CD14-positive monocyte (primary cell): ENCODE data around the gene ITM2B. TPM values are rescaled to one million over a fixed set of nuclear protein-coding genes. Genes with fewer than 3 reads are reported as not detected.
A peak's percentile ranks its signal among the peaks of the same experiment; 100 is the strongest.

Experiments used
- DNase-seq, 3 donors: peaks; one replicate each; pipeline ENCODE4 v3.0.0-alpha.2; 2011 to 2022
- H2AFZ ChIP-seq: 2 replicates; pipeline ENCODE4 v1.6.0; 2012; ENCODE audit warnings: mild to moderate bottlenecking, low read depth, low read length, inconsistent platforms; ENCODE audit not compliant: insufficient read depth, poor library complexity, severe bottlenecking
- H3K27ac ChIP-seq, 2 donors: 1 replicate in 1 of 2; 2 replicates in 1 of 2; pipeline ENCODE4 v1.5.1; 2012 to 2013; ENCODE audit warnings: low read length in 2 of 2, control low read depth in 1 of 2, inconsistent platforms in 1 of 2, low read depth in 1 of 2, mild to moderate bottlenecking in 1 of 2
- H3K27me3 ChIP-seq, 2 donors: one replicate each; pipeline versions ENCODE4 v1.6.0 to v1.6.1; 2011 to 2013; ENCODE audit warnings: low read length in 2 of 2; ENCODE audit not compliant: control insufficient read depth in 2 of 2, insufficient read depth in 2 of 2
- H3K36me3 ChIP-seq, 2 donors: replicated peaks in 1 of 2; 1 replicate in 1 of 2; 2 replicates in 1 of 2; pipeline versions ENCODE4 v1.5.1 to v1.6.1; 2012 to 2013; ENCODE audit warnings: low read length in 2 of 2, control low read depth in 1 of 2, inconsistent platforms in 1 of 2, mild to moderate bottlenecking in 1 of 2; ENCODE audit not compliant: insufficient read depth in 2 of 2, control insufficient read depth in 1 of 2
- H3K4me1 ChIP-seq, 2 donors: 1 replicate in 1 of 2; 2 replicates in 1 of 2; pipeline versions ENCODE4 v1.5.1 to v1.6.1; 2012 to 2013; ENCODE audit warnings: low read length in 2 of 2, control low read depth in 1 of 2, inconsistent platforms in 1 of 2, mild to moderate bottlenecking in 1 of 2, moderate library complexity in 1 of 2; ENCODE audit not compliant: insufficient read depth in 2 of 2, control insufficient read depth in 1 of 2
- H3K4me2 ChIP-seq: replicated peaks from 2 replicates; pipeline ENCODE3; 2012; ENCODE audit warnings: low read length, moderate library complexity, mild to moderate bottlenecking; ENCODE audit not compliant: poor library complexity, severe bottlenecking; ENCODE audit errors: extremely low read depth
- H3K4me3 ChIP-seq, 3 experiments: fragments of 200-600 bp in 1 of 3; sonication (generic) in 1 of 3; replicated peaks in 1 of 3; 1 replicate in 2 of 3; 2 replicates in 1 of 3; pipeline ENCODE4 v1.5.1; 2011 to 2013; ENCODE audit warnings: low read length in 3 of 3, mild to moderate bottlenecking in 3 of 3, control low read depth in 2 of 3, low read depth in 2 of 3, inconsistent platforms in 1 of 3, moderate library complexity in 1 of 3
- H3K79me2 ChIP-seq: 2 replicates; pipeline ENCODE4 v1.6.0; 2012; ENCODE audit warnings: mild to moderate bottlenecking, control low read depth, inconsistent platforms, low read length, moderate library complexity; ENCODE audit not compliant: insufficient read depth
- H3K9ac ChIP-seq: 2 replicates; pipeline ENCODE4 v1.6.0; 2017; ENCODE audit warnings: low read length, mild to moderate bottlenecking; ENCODE audit not compliant: insufficient read depth, poor library complexity, severe bottlenecking
- H3K9me3 ChIP-seq, 2 donors: replicated peaks in 1 of 2; 1 replicate in 1 of 2; 2 replicates in 1 of 2; pipeline versions ENCODE4 v1.5.1 to v1.6.1; 2012 to 2013; ENCODE audit warnings: low read length in 2 of 2, control low read depth in 1 of 2; ENCODE audit not compliant: control insufficient read depth in 1 of 2, insufficient read depth in 1 of 2
- H4K20me1 ChIP-seq: 2 replicates; pipeline ENCODE4 v1.6.0; 2012; ENCODE audit warnings: mild to moderate bottlenecking, low read length, control low read depth, moderate library complexity; ENCODE audit not compliant: insufficient read depth
- H3K27ac Mint-ChIP-seq, 7 donors: one replicate each; pipeline ENCODE4 v1.8.0; 2020; ENCODE audit warnings: mild to moderate bottlenecking in 7 of 7, mixed read lengths in 7 of 7, moderate library complexity in 6 of 7, inconsistent platforms in 2 of 7
- H3K27me3 Mint-ChIP-seq, 3 donors: one replicate each; pipeline ENCODE4 v1.8.0; 2021 to 2022; ENCODE audit warnings: low read depth in 3 of 3, mild to moderate bottlenecking in 3 of 3, mixed read lengths in 3 of 3, moderate library complexity in 3 of 3, inconsistent platforms in 1 of 3
- H3K36me3 Mint-ChIP-seq, 2 donors: one replicate each; pipeline ENCODE4 v1.8.0; 2020; ENCODE audit warnings: mixed read lengths in 2 of 2, inconsistent platforms in 1 of 2, mild to moderate bottlenecking in 1 of 2
- H3K4me1 Mint-ChIP-seq: one replicate; pipeline ENCODE4 v1.8.0; 2020; ENCODE audit warnings: mild to moderate bottlenecking, mixed read lengths
- H3K4me3 Mint-ChIP-seq, 2 donors: one replicate each; pipeline ENCODE4 v1.8.0; 2020; ENCODE audit warnings: mild to moderate bottlenecking in 2 of 2, mixed read lengths in 2 of 2, moderate library complexity in 1 of 2
- H3K9me3 Mint-ChIP-seq, 7 donors: one replicate each; pipeline ENCODE4 v1.8.0; 2020 to 2022; ENCODE audit warnings: mixed read lengths in 7 of 7, mild to moderate bottlenecking in 6 of 7, moderate library complexity in 6 of 7, inconsistent platforms in 2 of 7
- CTCF ChIP-seq: fragments of 200-600 bp; IDR thresholded peaks from one replicate; pipeline ENCODE4 v1.8.0; 2022; ENCODE audit warnings: antibody characterized with exemption, mild to moderate bottlenecking
- WGBS: methylation state at CpG from one replicate; pipeline ENCODE4 v1.1.5; 2013; ENCODE audit warnings: missing lambda C conversion rate; ENCODE audit not compliant: insufficient coverage; 5-methylcytosine and 5-hydroxymethylcytosine counted together
- intact Hi-C, 2 donors: fragments of 100-400 bp; cut with micrococcal nuclease; formaldehyde crosslinking; loops; one replicate each; pipeline versions ENCODE4 v1.15.0 to v1.15.1; 2023
- polyA plus RNA-seq, 3 donors: library from polyadenylated mRNA; depleted of rRNA in 1 of 3; unstranded in 2 of 3; stranded (reverse) in 1 of 3; fragments of 300-500 nt in 2 of 3; fragments of >200 nt in 1 of 3; fragmentation: Illumina TruSeq in 2 of 3; gene quantifications; 1 replicate in 2 of 3; 2 replicates in 1 of 3; pipeline ENCODE4 v1.2.3, GENCODE V29; 2012 to 2021

Gene ITM2B
- polyA plus RNA-seq, 3 donors = 702 to 1,657 (median 1,502) TPM

GRCh38 chr13:48216204-48216711 lies 16.7 kb upstream of the ITM2B start:
- no peak overlapping the region for H3K27ac Mint-ChIP-seq
- H3K36me3 Mint-ChIP-seq = peaks cover 3% of the 10 kb centered on the region in 2 donors

GRCh38 chr13:48220592-48220980 lies 12.4 kb upstream of the ITM2B start:
- Histone ChIP-seq H3K9ac (peak overlapping the region; percentile 25), H4K20me1 (no peaks in the 10 kb centered on the region), H3K79me2 (no peaks in the 10 kb centered on the region), H3K4me3 (peak overlapping the region in 1 of 3 experiments; percentile 74), H3K9me3 (peaks cover 19% of the 10 kb centered on the region in 2 donors), H3K36me3 (no peaks in the 10 kb centered on the region), H3K4me2 (peak overlapping the region; percentile 64), H3K27ac (peak overlapping the region in 1 of 2 donors; percentile 89), H3K4me1 (peaks cover 35 to 45% of the 10 kb centered on the region in 2 donors), H2AFZ (peak overlapping the region; percentile 51), H3K27me3 (no peaks in the 10 kb centered on the region)
- no CpG with 5 or more reads among the region's 2 CpGs for WGBS
- Mint-ChIP-seq H3K4me3 (no peak overlapping the region), H3K9me3 (peaks cover 11 to 24% (median 17%) of the 10 kb centered on the region in 7 donors), H3K4me1 (peaks cover 42% of the 10 kb centered on the region), H3K36me3 (peaks cover 3% of the 10 kb centered on the region in 2 donors), H3K27me3 (peaks cover 0 to 3% (median 3%) of the 10 kb centered on the region in 3 donors), H3K27ac (peak overlapping the region; percentile 94 to 97 (median 96))
- intact Hi-C loops = loop anchor here in 1 of 2 donors (5.0 kb wide), 1 partner anchor 78 kb away; no protein-coding TSS in a partner anchor
- no peak for DNase-seq
- TF ChIP-seq CTCF = no peak

More at GRCh38 chr13:48216204-48216711, 16.7 kb upstream of the ITM2B start:
- H3K9me3 ChIP-seq = peaks cover 19 to 22% of the 10 kb centered on the region in 2 donors
- WGBS = 86% methylated on average over 1 of the region's 2 CpGs
- H2AFZ ChIP-seq = no peak overlapping the region
- intact Hi-C loops = no loop called here
- Mint-ChIP-seq H3K4me3 (no peak overlapping the region), H3K4me1 (peaks cover 17% of the 10 kb centered on the region), H3K9me3 (peaks cover 14 to 25% (median 20%) of the 10 kb centered on the region in 7 donors), H3K27me3 (peaks cover 0 to 2% (median under 1%) of the 10 kb centered on the region in 3 donors)
- H3K9ac ChIP-seq = no peak overlapping the region
- no peaks in the 10 kb centered on the region for H3K27me3 ChIP-seq
- no peak overlapping the region for H3K4me3 ChIP-seq
- H4K20me1 ChIP-seq = no peaks in the 10 kb centered on the region
- TF ChIP-seq CTCF = no peak
- no peaks in the 10 kb centered on the region for H3K36me3 ChIP-seq
- H3K4me1 ChIP-seq = peaks cover 12 to 14% of the 10 kb centered on the region in 2 donors
- DNase-seq = no peak
- H3K79me2 ChIP-seq = no peaks in the 10 kb centered on the region
- H3K27ac ChIP-seq = no peak overlapping the region
- H3K4me2 ChIP-seq = no peak overlapping the region
